Smooth muscle cell (in vitro differentiated cells): ENCODE data around the gene DZIP1L. TPM values are rescaled to one million over a fixed set of nuclear protein-coding genes. Genes with fewer than 3 reads are reported as not detected.

Experiments used
- DNase-seq: peaks from one replicate; lab custom pipeline; 2025; ENCODE audit not compliant: unreplicated experiment; lab: John Stamatoyannopoulos, UW
- H2AFZ ChIP-seq: fragments of 200-600 bp; sonication (generic); 2 replicates; pipeline ENCODE4 v1.6.0; 2016; ENCODE audit warnings: antibody characterized with exemption, low read depth, mild to moderate bottlenecking
- H3F3A ChIP-seq: fragments of 200-600 bp; sonication (generic); 2 replicates; pipeline ENCODE4 v1.6.0; 2017; ENCODE audit warnings: antibody characterized with exemption, low read depth
- H3K27ac ChIP-seq: fragments of 200-600 bp; sonication (generic); 2 replicates; pipeline ENCODE4 v1.5.1; 2016; ENCODE audit warnings: low read depth, mild to moderate bottlenecking
- H3K27me3 ChIP-seq: fragments of 200-600 bp; sonication (generic); 2 replicates; pipeline ENCODE4 v1.6.1; 2016; ENCODE audit warnings: low read depth, mild to moderate bottlenecking
- H3K36me3 ChIP-seq: fragments of 200-600 bp; sonication (generic); 2 replicates; pipeline ENCODE4 v1.5.1; 2016; ENCODE audit warnings: low read depth
- H3K4me1 ChIP-seq: fragments of 200-600 bp; sonication (generic); 2 replicates; pipeline ENCODE4 v1.5.1; 2016; ENCODE audit warnings: low read depth
- H3K4me2 ChIP-seq: fragments of 200-600 bp; sonication (generic); 2 replicates; pipeline ENCODE4 v1.6.0; 2016; ENCODE audit warnings: mild to moderate bottlenecking
- H3K4me3 ChIP-seq: fragments of 200-600 bp; sonication (generic); 2 replicates; pipeline ENCODE4 v1.5.1; 2016; ENCODE audit warnings: mild to moderate bottlenecking
- H3K79me2 ChIP-seq: fragments of 200-600 bp; sonication (generic); 2 replicates; pipeline ENCODE4 v1.6.0; 2016; ENCODE audit warnings: low read depth, mild to moderate bottlenecking
- H3K9ac ChIP-seq: fragments of 200-600 bp; sonication (generic); 2 replicates; pipeline ENCODE4 v1.6.0; 2016; ENCODE audit warnings: low read depth
- H3K9me3 ChIP-seq: fragments of 200-600 bp; sonication (generic); replicated peaks from 2 replicates; pipeline ENCODE4 v1.5.1; 2016; ENCODE audit warnings: low read depth
- H4K20me1 ChIP-seq: fragments of 200-600 bp; sonication (generic); 2 replicates; pipeline ENCODE4 v1.6.0; 2016; ENCODE audit warnings: low read depth
- CTCF ChIP-seq: fragments of 200-600 bp; sonication (generic); IDR thresholded peaks from 2 replicates; pipeline ENCODE4 v1.5.1; 2017; ENCODE audit warnings: borderline replicate concordance, mild to moderate bottlenecking, antibody characterized with exemption; ENCODE audit not compliant: insufficient read depth, poor library complexity, severe bottlenecking
- WGBS: methylation state at CpG from one replicate; pipeline ENCODE4 v1.1.7; 2016; ENCODE audit warnings: low lambda C conversion rate; 5-methylcytosine and 5-hydroxymethylcytosine counted together
- polyA plus RNA-seq: library from polyadenylated mRNA; unstranded; fragments of >200 nt; fragmentation: Nextera tagmentation; extraction: Ambion mirVana; gene quantifications from 2 replicates; pipeline ENCODE4 v1.2.1, GENCODE V29; 2016
- total RNA-seq: library from RNA; depleted of rRNA; stranded (reverse); fragments of >200 nt; gene quantifications from 2 replicates; pipeline ENCODE4 v1.2.3, GENCODE V29; 2014

The DZIP1L gene
- total and polyA plus RNA-seq, 2 experiments from 2014 or later = 7.8 to 29.9 TPM

- Histone ChIP-seq H3K4me3 (no peak overlapping the region), H3K4me2 (no peak overlapping the region), H3K4me1 (peaks cover 15% of the 10 kb centered on the region), H4K20me1 (peaks cover 3% of the 10 kb centered on the region), H3K9ac (no peak overlapping the region), H3K9me3 (no peaks in the 10 kb centered on the region), H3K79me2 (peaks cover 9% of the 10 kb centered on the region), H3K27ac (no peak overlapping the region), H3K36me3 (no peaks in the 10 kb centered on the region), H3F3A (peaks cover 5% of the 10 kb centered on the region), H2AFZ (no peak overlapping the region), H3K27me3 (no peaks in the 10 kb centered on the region)
- WGBS = 46% methylated on average over 8 of the region's 8 CpGs
- DNase-seq = peak; percentile 23
- TF ChIP-seq CTCF = peak; percentile 74
These were observed 3.4 kb upstream of the DZIP1L start for GRCh38 chr3:138118612-138119422.

- Histone ChIP-seq H3K36me3 (no peaks in the 10 kb centered on the region), H3K4me3 (peak overlapping the region; percentile 95), H3K4me1 (peaks cover 19% of the 10 kb centered on the region), H3K27me3 (no peaks in the 10 kb centered on the region), H3K4me2 (peak overlapping the region; percentile 88), H2AFZ (peak overlapping the region; percentile 83), H3K9ac (peak overlapping the region; percentile 77), H4K20me1 (peaks cover 45% of the 10 kb centered on the region), H3K27ac (peak overlapping the region; percentile 92), H3K79me2 (peaks cover 52% of the 10 kb centered on the region), H3K9me3 (no peaks in the 10 kb centered on the region), H3F3A (peaks cover 5% of the 10 kb centered on the region)
- TF ChIP-seq CTCF = no peak
- DNase-seq = no peak
- WGBS = 2% methylated on average over 9 of the region's 9 CpGs
These were observed 933 bp downstream of the DZIP1L start for GRCh38 chr3:138114431-138114918.

- H3K36me3 ChIP-seq = no peaks in the 10 kb centered on the region
- H4K20me1 ChIP-seq = peaks cover 57% of the 10 kb centered on the region
- H3K4me2 ChIP-seq = peak overlapping the region; percentile 88
- TF ChIP-seq CTCF = no peak
- H3F3A ChIP-seq = peaks cover 5% of the 10 kb centered on the region
- H3K9me3 ChIP-seq = no peaks in the 10 kb centered on the region
- no peak overlapping the region for H2AFZ ChIP-seq
- WGBS = 55% methylated on average over 1 of the region's 1 CpG
- no peak for DNase-seq
- H3K4me1 ChIP-seq = peaks cover 19% of the 10 kb centered on the region
- H3K9ac ChIP-seq = no peak overlapping the region
- peak overlapping the region; percentile 92 for H3K27ac ChIP-seq
- H3K4me3 ChIP-seq = no peak overlapping the region
- peaks cover 63% of the 10 kb centered on the region for H3K79me2 ChIP-seq
- H3K27me3 ChIP-seq = no peaks in the 10 kb centered on the region
These were observed 2.1 kb downstream of the DZIP1L start for GRCh38 chr3:138113326-138113725.
